ENCODE data around the gene DNMT3A. TPM values are rescaled to one million over a fixed set of nuclear protein-coding genes. Genes with fewer than 3 reads are reported as not detected.
A peak's percentile ranks its signal among the peaks of the same experiment; 100 is the strongest.

The DNMT3A gene
- total RNA-seq, 2 donors from 2014 or later = 17.7 to 24.3 TPM

DNA sequence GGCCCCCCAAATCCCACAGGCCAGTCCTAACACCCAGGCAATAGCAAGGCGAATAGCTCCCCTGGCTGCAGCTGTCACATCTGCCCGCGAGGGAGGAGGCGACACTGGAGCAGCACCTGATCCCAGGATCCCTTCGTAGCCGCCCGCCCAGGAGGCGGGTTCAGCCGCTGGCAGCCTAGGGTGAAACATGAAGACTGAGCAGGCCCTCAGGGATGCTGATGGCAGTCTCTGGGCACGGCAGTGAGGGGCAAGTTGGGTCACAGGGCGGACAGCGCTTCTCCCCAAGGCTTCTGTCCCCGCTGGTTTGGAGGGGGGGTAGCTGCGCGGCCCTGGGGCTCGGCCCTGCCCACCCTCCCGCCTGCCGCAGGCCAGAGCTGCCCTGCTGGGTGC is 1.9 kb downstream of the DNMT3A start:
- no peaks in the 10 kb centered on the region for H3K36me3 ChIP-seq
- peaks cover 16 to 51% of the 10 kb centered on the region in 2 donors for H3K4me1 ChIP-seq (ENCODE audit: control insufficient read depth in 1 of 2, low read depth in 2 of 2)
- peak overlapping the region; percentile 83 for H3K4me3 ChIP-seq
- ATAC-seq (ENCODE audit: insufficient number of reproducible peaks, low FRiP score, low read depth) (no peak), DNase-seq (ENCODE audit: low spot score) (no peak)
- H3K9me3 ChIP-seq = no peaks in the 10 kb centered on the region
- TF ChIP-seq, protein P1, sequence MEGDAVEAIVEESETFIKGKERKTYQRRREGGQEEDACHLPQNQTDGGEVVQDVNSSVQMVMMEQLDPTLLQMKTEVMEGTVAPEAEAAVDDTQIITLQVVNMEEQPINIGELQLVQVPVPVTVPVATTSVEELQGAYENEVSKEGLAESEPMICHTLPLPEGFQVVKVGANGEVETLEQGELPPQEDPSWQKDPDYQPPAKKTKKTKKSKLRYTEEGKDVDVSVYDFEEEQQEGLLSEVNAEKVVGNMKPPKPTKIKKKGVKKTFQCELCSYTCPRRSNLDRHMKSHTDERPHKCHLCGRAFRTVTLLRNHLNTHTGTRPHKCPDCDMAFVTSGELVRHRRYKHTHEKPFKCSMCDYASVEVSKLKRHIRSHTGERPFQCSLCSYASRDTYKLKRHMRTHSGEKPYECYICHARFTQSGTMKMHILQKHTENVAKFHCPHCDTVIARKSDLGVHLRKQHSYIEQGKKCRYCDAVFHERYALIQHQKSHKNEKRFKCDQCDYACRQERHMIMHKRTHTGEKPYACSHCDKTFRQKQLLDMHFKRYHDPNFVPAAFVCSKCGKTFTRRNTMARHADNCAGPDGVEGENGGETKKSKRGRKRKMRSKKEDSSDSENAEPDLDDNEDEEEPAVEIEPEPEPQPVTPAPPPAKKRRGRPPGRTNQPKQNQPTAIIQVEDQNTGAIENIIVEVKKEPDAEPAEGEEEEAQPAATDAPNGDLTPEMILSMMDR (IDR thresholded peaks at IDR 0.05) = no peak
- H3K27me3 ChIP-seq (replicated peaks; ENCODE audit: insufficient read depth) = no peaks in the 10 kb centered on the region
- H3K27ac ChIP-seq = peak overlapping the region; percentile 42 to 51

DNA sequence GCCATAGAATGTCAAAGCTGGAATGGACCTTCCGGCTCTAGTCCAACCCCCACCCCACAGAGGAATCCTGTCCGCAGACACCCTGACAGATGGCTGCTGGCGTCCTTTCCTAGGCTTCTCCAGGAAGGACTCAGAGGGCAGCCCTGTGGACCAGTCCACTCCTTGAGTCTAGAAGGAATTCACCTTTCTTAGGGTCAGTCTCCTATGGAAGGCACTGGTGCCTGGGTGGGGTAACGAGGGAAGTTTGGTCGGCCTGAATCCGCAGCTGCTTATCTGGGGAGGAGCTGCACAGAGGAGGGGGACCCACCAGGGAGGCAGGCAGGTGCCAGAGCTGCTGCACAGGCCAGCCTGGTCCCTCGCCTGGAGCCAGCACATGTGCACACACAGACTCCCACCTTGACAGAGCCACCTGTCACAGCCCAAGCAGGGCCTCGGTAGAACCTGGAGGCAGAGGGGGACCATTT is 2.5 kb downstream of the DNMT3A start:
- Histone ChIP-seq H3K27me3 (replicated peaks; ENCODE audit: insufficient read depth) (no peaks in the 10 kb centered on the region), H3K4me1 (ENCODE audit: control insufficient read depth in 1 of 2, low read depth in 2 of 2) (peaks cover 16 to 51% of the 10 kb centered on the region in 2 donors), H3K4me3 (peak overlapping the region; percentile 83), H3K9me3 (no peaks in the 10 kb centered on the region), H3K36me3 (no peaks in the 10 kb centered on the region), H3K27ac (peak overlapping the region; percentile 15 to 51)
- TF ChIP-seq, protein P1 (IDR thresholded peaks at IDR 0.05) = no peak
- no peak for ATAC-seq (ENCODE audit: insufficient number of reproducible peaks, low FRiP score, low read depth)
- no peak for DNase-seq (ENCODE audit: low spot score)

DNA sequence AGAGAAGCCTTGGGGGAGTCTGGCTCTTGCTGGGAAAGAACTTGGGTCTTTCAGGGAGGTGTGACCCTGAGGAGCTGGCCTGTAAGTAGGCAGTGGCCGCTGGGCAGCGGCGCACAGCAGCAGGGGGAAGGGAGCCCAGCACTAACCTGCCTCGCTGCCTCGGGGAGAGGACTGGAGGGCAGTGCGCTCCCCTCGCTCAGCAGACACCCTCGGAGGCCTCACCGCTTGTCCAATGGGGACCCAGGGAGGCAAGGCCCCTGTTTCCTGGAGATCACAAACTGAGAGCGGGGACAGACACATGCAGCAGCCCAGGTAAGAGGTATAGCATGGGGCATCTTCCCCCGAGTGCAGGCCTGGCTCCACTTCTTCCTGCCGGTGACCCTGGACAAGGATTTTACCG is 3.3 kb downstream of the DNMT3A start:
- TF ChIP-seq, protein P1 (IDR thresholded peaks at IDR 0.05) = no peak

DNA sequence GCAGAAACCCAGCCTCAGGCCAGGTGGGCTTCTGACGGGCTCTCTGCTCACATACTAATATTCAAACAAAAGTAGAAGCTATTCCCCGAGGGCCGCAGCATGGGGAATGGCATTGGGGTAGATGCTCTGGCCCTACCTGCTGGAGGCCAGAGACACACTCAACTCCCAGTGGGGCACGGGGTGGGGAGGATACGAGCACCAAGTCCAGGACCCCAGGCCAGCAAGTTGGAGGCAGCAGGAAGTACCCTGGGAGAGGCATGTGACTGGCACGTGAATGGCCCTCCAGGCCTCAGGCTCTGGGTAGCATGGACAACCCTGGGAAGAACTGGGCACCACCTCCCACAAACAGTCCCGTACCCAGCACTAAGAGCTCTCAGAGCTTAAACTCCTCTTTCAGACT is 3.8 kb downstream of the DNMT3A start:
- no peak for DNase-seq (ENCODE audit: low spot score)
- H3K4me3 ChIP-seq = no peak overlapping the region
- peaks cover 16 to 57% of the 10 kb centered on the region in 2 donors for H3K4me1 ChIP-seq (ENCODE audit: control insufficient read depth in 1 of 2, low read depth in 2 of 2)
- no peaks in the 10 kb centered on the region for H3K9me3 ChIP-seq
- H3K36me3 ChIP-seq = no peaks in the 10 kb centered on the region
- ATAC-seq (ENCODE audit: insufficient number of reproducible peaks, low FRiP score, low read depth) = no peak
- no peaks in the 10 kb centered on the region for H3K27me3 ChIP-seq (replicated peaks; ENCODE audit: insufficient read depth)
- no peak overlapping the region for H3K27ac ChIP-seq
- TF ChIP-seq, protein P1 (IDR thresholded peaks at IDR 0.05) = no peak

More for the DNA sequence above, 3.3 kb downstream of the DNMT3A start:
- no peaks in the 10 kb centered on the region for H3K9me3 ChIP-seq
- no peaks in the 10 kb centered on the region for H3K27me3 ChIP-seq (replicated peaks; ENCODE audit: insufficient read depth)
- H3K4me3 ChIP-seq = no peak overlapping the region
- ATAC-seq (ENCODE audit: insufficient number of reproducible peaks, low FRiP score, low read depth) = no peak
- peak overlapping the region in 1 of 2 donors; percentile 15 for H3K27ac ChIP-seq
- DNase-seq (ENCODE audit: low spot score) = no peak
- H3K36me3 ChIP-seq = no peaks in the 10 kb centered on the region
- H3K4me1 ChIP-seq (ENCODE audit: control insufficient read depth in 1 of 2, low read depth in 2 of 2) = peaks cover 16 to 52% of the 10 kb centered on the region in 2 donors

DNA sequence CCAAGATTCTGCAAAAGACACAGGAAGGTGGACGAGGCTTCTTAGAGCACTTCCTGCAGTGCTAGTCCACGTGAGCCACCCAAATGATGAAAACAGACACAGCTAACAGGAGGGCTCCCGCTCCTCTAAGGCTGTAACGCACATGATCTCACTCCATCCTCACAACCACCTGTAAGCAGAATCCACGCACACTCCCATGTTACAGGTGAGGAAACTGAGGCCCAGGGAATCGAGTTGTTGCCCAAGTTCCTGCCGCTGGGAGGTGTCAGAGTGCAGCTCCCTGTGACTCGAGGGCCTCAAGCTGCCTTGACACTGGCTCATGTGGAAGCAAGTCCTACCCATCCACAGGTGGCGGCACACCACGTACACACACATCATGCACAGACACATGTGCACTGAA is 4.4 kb downstream of the DNMT3A start:
- H3K36me3 ChIP-seq = no peaks in the 10 kb centered on the region
- TF ChIP-seq, protein P1 (IDR thresholded peaks at IDR 0.05) = no peak
- ATAC-seq (ENCODE audit: insufficient number of reproducible peaks, low FRiP score, low read depth) = no peak
- H3K27me3 ChIP-seq (replicated peaks; ENCODE audit: insufficient read depth) = no peaks in the 10 kb centered on the region
- DNase-seq (ENCODE audit: low spot score) = no peak
- H3K4me3 ChIP-seq = no peak overlapping the region
- H3K27ac ChIP-seq = no peak overlapping the region
- peaks cover 16 to 63% of the 10 kb centered on the region in 2 donors for H3K4me1 ChIP-seq (ENCODE audit: control insufficient read depth in 1 of 2, low read depth in 2 of 2)
- H3K9me3 ChIP-seq = no peaks in the 10 kb centered on the region

All from thoracic aorta (tissue), 2 donors.